Measurements from ENCODE around the gene THSD4.

GRCh38 chr15:71791975-71792374 lies 676.7 kb downstream of the THSD4 start:
- TF ChIP-seq ZBTB40 (IDR thresholded peaks at IDR 0.05) (no peak), ZBTB40 (CRISPR knock-in tag; IDR thresholded peaks at IDR 0.05) (no peak), HNRNPH1 (optimal IDR thresholded peaks at IDR 0.05; ENCODE audit: low read depth, low read length) (no peak), PTTG1 (tag; IDR thresholded peaks at IDR 0.05; ENCODE audit: low read depth) (no peak), NKRF (IDR thresholded peaks at IDR 0.05; ENCODE audit: borderline replicate concordance) (no peak), RERE (CRISPR knock-in tag; IDR thresholded peaks at IDR 0.05; ENCODE audit: borderline replicate concordance) (no peak)
